ENCODE measurements around the gene PPP1R3E. TPM values are rescaled to one million over a fixed set of nuclear protein-coding genes. Genes with fewer than 3 reads are reported as not detected.
A peak's percentile ranks its signal among the peaks of the same experiment; 100 is the strongest.

PPP1R3E gene
- total and polyA plus RNA-seq, 2 of the 13 experiments (the other 11 are each of a cell fraction or from before 2014, with no cell fraction given), result 16.5 to 26.5 TPM

DNA sequence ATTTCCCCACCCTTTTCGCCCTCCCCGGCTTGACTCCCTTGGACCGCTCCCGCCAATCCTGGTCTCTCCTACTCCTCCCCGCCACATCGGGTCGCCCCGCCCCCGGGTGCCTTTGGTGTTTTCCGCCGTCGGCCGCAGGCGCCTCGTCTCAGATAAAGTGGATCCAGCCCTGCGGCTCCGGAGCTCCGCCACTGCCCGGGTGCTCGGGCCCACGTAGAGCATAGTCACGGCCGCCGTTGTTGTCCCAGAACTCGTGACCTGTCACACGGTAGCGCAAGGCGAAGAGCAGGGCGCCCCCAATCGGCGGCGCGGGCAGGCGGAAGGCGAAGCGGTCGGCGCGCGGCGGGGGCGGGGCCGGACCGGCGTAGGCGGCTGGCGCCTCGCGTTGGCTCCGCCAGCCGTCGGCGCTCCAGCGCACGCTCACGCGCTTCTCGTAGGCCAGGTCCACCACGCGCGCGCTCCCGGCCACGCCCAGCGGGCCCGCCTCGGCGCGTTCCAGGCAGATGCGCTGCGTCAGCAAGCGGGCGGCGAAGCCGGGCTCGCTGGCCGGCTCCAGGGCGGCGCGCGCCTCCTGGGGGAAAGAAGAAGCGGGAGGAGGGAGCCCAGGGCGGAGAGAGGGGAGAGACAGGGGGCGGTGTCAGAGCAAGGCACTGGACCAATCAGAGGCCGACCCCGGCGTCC is 1.2 kb downstream of the PPP1R3E start (continued):
- TF ChIP-seq, protein P1, sequence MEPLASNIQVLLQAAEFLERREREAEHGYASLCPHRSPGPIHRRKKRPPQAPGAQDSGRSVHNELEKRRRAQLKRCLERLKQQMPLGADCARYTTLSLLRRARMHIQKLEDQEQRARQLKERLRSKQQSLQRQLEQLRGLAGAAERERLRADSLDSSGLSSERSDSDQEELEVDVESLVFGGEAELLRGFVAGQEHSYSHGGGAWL (CRISPR knock-in tag; IDR thresholded peaks at IDR 0.05), result peak; percentile 57
- TF ChIP-seq ZNF644 (CRISPR knock-in tag; IDR thresholded peaks at IDR 0.05; ENCODE audit: low read depth), result peak; percentile 57
- TF ChIP-seq SNAPC4 (CRISPR knock-in tag; IDR thresholded peaks at IDR 0.05), result no peak
- TF ChIP-seq ZNF761 (CRISPR knock-in tag; conservative IDR thresholded peaks at IDR 0.05), result peak; percentile 91
- peak; percentile 95 for TF ChIP-seq ETV6 (CRISPR knock-in tag; conservative IDR thresholded peaks at IDR 0.05)
- TF ChIP-seq KLF6 (CRISPR knock-in tag; IDR thresholded peaks at IDR 0.05), result peak; percentile 54
- peak; percentile 77 for TF ChIP-seq TCF7 (IDR thresholded peaks at IDR 0.05; ENCODE audit: low read depth)
- TF ChIP-seq MTA3 (CRISPR knock-in tag; IDR thresholded peaks at IDR 0.05), result no peak
- TF ChIP-seq RNF2 (conservative IDR thresholded peaks at IDR 0.05; ENCODE audit: low read depth), result peak; percentile 76
- peak; percentile 28 for TF ChIP-seq TEF (CRISPR knock-in tag; IDR thresholded peaks at IDR 0.05)
- TF ChIP-seq, protein P2, sequence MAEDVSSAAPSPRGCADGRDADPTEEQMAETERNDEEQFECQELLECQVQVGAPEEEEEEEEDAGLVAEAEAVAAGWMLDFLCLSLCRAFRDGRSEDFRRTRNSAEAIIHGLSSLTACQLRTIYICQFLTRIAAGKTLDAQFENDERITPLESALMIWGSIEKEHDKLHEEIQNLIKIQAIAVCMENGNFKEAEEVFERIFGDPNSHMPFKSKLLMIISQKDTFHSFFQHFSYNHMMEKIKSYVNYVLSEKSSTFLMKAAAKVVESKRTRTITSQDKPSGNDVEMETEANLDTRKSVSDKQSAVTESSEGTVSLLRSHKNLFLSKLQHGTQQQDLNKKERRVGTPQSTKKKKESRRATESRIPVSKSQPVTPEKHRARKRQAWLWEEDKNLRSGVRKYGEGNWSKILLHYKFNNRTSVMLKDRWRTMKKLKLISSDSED (CRISPR knock-in tag; IDR thresholded peaks at IDR 0.05), result peak; percentile 94
- no peak for TF ChIP-seq ONECUT2 (CRISPR knock-in tag; IDR thresholded peaks at IDR 0.05)
- TF ChIP-seq, protein P3, sequence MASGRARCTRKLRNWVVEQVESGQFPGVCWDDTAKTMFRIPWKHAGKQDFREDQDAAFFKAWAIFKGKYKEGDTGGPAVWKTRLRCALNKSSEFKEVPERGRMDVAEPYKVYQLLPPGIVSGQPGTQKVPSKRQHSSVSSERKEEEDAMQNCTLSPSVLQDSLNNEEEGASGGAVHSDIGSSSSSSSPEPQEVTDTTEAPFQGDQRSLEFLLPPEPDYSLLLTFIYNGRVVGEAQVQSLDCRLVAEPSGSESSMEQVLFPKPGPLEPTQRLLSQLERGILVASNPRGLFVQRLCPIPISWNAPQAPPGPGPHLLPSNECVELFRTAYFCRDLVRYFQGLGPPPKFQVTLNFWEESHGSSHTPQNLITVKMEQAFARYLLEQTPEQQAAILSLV (CRISPR knock-in tag; IDR thresholded peaks at IDR 0.05; ENCODE audit: borderline replicate concordance), result 0 out of 2 replicates have a peak, but pooled peaks have one; percentile 71
- no peak; the same call in 1 of the 2 replicates for TF ChIP-seq ZNF784 (CRISPR knock-in tag; IDR thresholded peaks at IDR 0.05; ENCODE audit: borderline replicate concordance)
- peak; percentile 88 for TF ChIP-seq NFYB (CRISPR knock-in tag; IDR thresholded peaks at IDR 0.05)
- peak; percentile 62 for TF ChIP-seq TAF1 (CRISPR knock-in tag; IDR thresholded peaks at IDR 0.05)
- peak; percentile 77; the same call in 1 of the 2 replicates for TF ChIP-seq SOX13 (IDR thresholded peaks at IDR 0.05)
- TF ChIP-seq SOX13 (CRISPR knock-in tag; conservative IDR thresholded peaks at IDR 0.05 in 1 of 2, IDR thresholded peaks at IDR 0.05 in 1 of 2), result peak in 1 of 2 experiments; percentile 76; a peak in 1 of 4 replicates
